Endothelial cell (in vitro differentiated cells): ENCODE results near the gene SEC14L3. TPM values are rescaled to one million over a fixed set of nuclear protein-coding genes. Genes with fewer than 3 reads are reported as not detected.

Source experiments
- DNase-seq: peaks from one replicate; pipeline ENCODE4 v3.0.0; 2021; ENCODE audit warnings: low spot score
- H3K27ac Mint-ChIP-seq: one replicate; pipeline ENCODE4 v1.8.0; 2021; ENCODE audit warnings: mixed read lengths, inconsistent platforms; ENCODE audit not compliant: unreplicated experiment
- H3K27me3 Mint-ChIP-seq: one replicate; pipeline ENCODE4 v1.8.0; 2021; ENCODE audit warnings: mild to moderate bottlenecking, moderate library complexity, mixed read lengths, inconsistent platforms; ENCODE audit not compliant: unreplicated experiment
- H3K36me3 Mint-ChIP-seq: one replicate; pipeline ENCODE4 v1.8.0; 2021; ENCODE audit warnings: mild to moderate bottlenecking, low read depth, mixed read lengths, inconsistent platforms; ENCODE audit not compliant: unreplicated experiment
- H3K4me1 Mint-ChIP-seq: one replicate; pipeline ENCODE4 v1.8.0; 2021; ENCODE audit warnings: mild to moderate bottlenecking, mixed read lengths, inconsistent platforms; ENCODE audit not compliant: unreplicated experiment
- H3K4me3 Mint-ChIP-seq: one replicate; pipeline ENCODE4 v1.8.0; 2021; ENCODE audit warnings: mild to moderate bottlenecking, mixed read lengths, inconsistent platforms; ENCODE audit not compliant: unreplicated experiment
- H3K9me3 Mint-ChIP-seq: one replicate; pipeline ENCODE4 v1.8.0; 2021; ENCODE audit warnings: mixed read lengths, inconsistent platforms; ENCODE audit not compliant: unreplicated experiment
- CTCF ChIP-seq: fragments of 200-600 bp; sonication (generic); IDR thresholded peaks from one replicate; pipeline ENCODE4 v1.5.0; 2021; ENCODE audit warnings: antibody characterized with exemption; ENCODE audit not compliant: unreplicated experiment
- total RNA-seq: library from RNA; stranded (reverse); fragmentation: NEBNext Ultra II Directional; extraction: Animal tissue kit (Norgen Biotek cat#: 25700); gene quantifications from one replicate; pipeline ENCODE4 v1.2.1, GENCODE V29; 2021; ENCODE audit not compliant: unreplicated experiment

Gene SEC14L3
- total RNA-seq, 1 donor from 2014 or later: not detected

GRCh38 chr22:30506507-30506968 is 34.7 kb upstream of the SEC14L3 start:
- Mint-ChIP-seq H3K27ac (no peak overlapping the region), H3K9me3 (no peaks in the 10 kb centered on the region), H3K36me3 (no peaks in the 10 kb centered on the region), H3K4me1 (no peaks in the 10 kb centered on the region), H3K27me3 (peaks cover 4% of the 10 kb centered on the region), H3K4me3 (peak overlapping the region; percentile 47)
- no peak for DNase-seq
- no peak for TF ChIP-seq CTCF

- Mint-ChIP-seq H3K27me3 (peaks cover 2% of the 10 kb centered on the region), H3K9me3 (no peaks in the 10 kb centered on the region), H3K36me3 (no peaks in the 10 kb centered on the region), H3K4me3 (no peak overlapping the region), H3K4me1 (no peaks in the 10 kb centered on the region), H3K27ac (no peak overlapping the region)
- TF ChIP-seq CTCF: no peak
- DNase-seq: no peak
Observed at GRCh38 chr22:30503551-30503950, 31.7 kb upstream of the SEC14L3 start.

GRCh38 chr22:30502911-30503310 is 31.1 kb upstream of the SEC14L3 start:
- TF ChIP-seq CTCF: no peak
- H3K27ac Mint-ChIP-seq: no peak overlapping the region
- DNase-seq: no peak
- H3K27me3 Mint-ChIP-seq: peaks cover 2% of the 10 kb centered on the region
- H3K4me3 Mint-ChIP-seq: no peak overlapping the region
- no peaks in the 10 kb centered on the region for H3K4me1 Mint-ChIP-seq
- H3K9me3 Mint-ChIP-seq: no peaks in the 10 kb centered on the region
- no peaks in the 10 kb centered on the region for H3K36me3 Mint-ChIP-seq

- Mint-ChIP-seq H3K36me3 (no peaks in the 10 kb centered on the region), H3K4me3 (no peak overlapping the region), H3K27me3 (peaks cover 2% of the 10 kb centered on the region), H3K27ac (no peak overlapping the region), H3K4me1 (no peaks in the 10 kb centered on the region), H3K9me3 (no peaks in the 10 kb centered on the region)
- TF ChIP-seq CTCF: no peak
- DNase-seq: no peak
Observed at GRCh38 chr22:30502153-30502552, 30.3 kb upstream of the SEC14L3 start.

- Mint-ChIP-seq H3K4me1 (no peaks in the 10 kb centered on the region), H3K4me3 (no peak overlapping the region), H3K36me3 (no peaks in the 10 kb centered on the region), H3K9me3 (no peaks in the 10 kb centered on the region), H3K27ac (no peak overlapping the region), H3K27me3 (no peaks in the 10 kb centered on the region)
- DNase-seq: no peak
- TF ChIP-seq CTCF: no peak
Observed at GRCh38 chr22:30500628-30501027, 28.8 kb upstream of the SEC14L3 start.
